Activated CD4-positive, alpha-beta T cell treated with anti-CD3 and anti-CD28 coated beads for 36 hours (primary cell): Measurements from ENCODE around the gene PNMA1. TPM values are rescaled to one million over a fixed set of nuclear protein-coding genes. Genes with fewer than 3 reads are reported as not detected.
A peak's percentile ranks its signal among the peaks of the same experiment; 100 is the strongest.

Experiments
- ATAC-seq: fragments of 200-7000 bp; cut with Tn5 transposase; one replicate; pipeline ENCODE4 v1.10.0; 2021; ENCODE audit warnings: mild to moderate bottlenecking, moderate library complexity
- CTCF ChIA-PET: fragments of 350-600 bp; sonication (Branson Sonifier 250); formaldehyde crosslinking; loops from one replicate; lab custom pipeline; 2021; ENCODE audit warnings: antibody characterized with exemption; lab: Charles Lee
- POLR2A ChIA-PET: fragments of 350-600 bp; sonication (Branson Sonifier 250); formaldehyde crosslinking; loops from one replicate; lab custom pipeline; 2021; ENCODE audit warnings: antibody characterized with exemption, inconsistent platforms; lab: Charles Lee
- DNase-seq: peaks from one replicate; pipeline ENCODE4 v3.0.0-alpha.2; 2020
- H3K27ac Mint-ChIP-seq: one replicate; pipeline ENCODE4 v1.8.0; 2021; ENCODE audit warnings: mixed read lengths
- H3K27me3 Mint-ChIP-seq: one replicate; pipeline ENCODE4 v1.8.0; 2021; ENCODE audit warnings: mixed read lengths
- H3K36me3 Mint-ChIP-seq: one replicate; pipeline ENCODE4 v1.8.0; 2021; ENCODE audit warnings: low read depth, mixed read lengths
- H3K4me1 Mint-ChIP-seq: one replicate; pipeline ENCODE4 v1.8.0; 2021; ENCODE audit warnings: mixed read lengths
- H3K4me3 Mint-ChIP-seq: one replicate; pipeline ENCODE4 v1.8.0; 2021; ENCODE audit warnings: mild to moderate bottlenecking, moderate library complexity, mixed read lengths
- H3K9me3 Mint-ChIP-seq: one replicate; pipeline ENCODE4 v1.8.0; 2021; ENCODE audit warnings: low read depth, mixed read lengths
- intact Hi-C, 2 experiments: fragments of 100-400 bp; cut with DNase I in 1 of 2; cut with micrococcal nuclease in 1 of 2; formaldehyde crosslinking; loops; one replicate each; pipeline versions ENCODE4 v1.14.2 to v1.15.1; 2022 to 2024; cut with DNase I, micrococcal nuclease
- total RNA-seq, 2 experiments: library from RNA; stranded (reverse); gene quantifications; one replicate each; pipeline ENCODE4 v1.2.3, GENCODE V29; 2021

The PNMA1 gene
- total RNA-seq, 2 experiments from 2014 or later: 23.2 to 28.8 TPM

- Mint-ChIP-seq H3K27ac (peak overlapping the region; percentile 94), H3K27me3 (no peaks in the 10 kb centered on the region), H3K4me3 (peak overlapping the region; percentile 84), H3K9me3 (no peaks in the 10 kb centered on the region), H3K36me3 (peaks cover 30% of the 10 kb centered on the region), H3K4me1 (peaks cover 78% of the 10 kb centered on the region)
- peak; percentile 2 for ATAC-seq
- peak; percentile 88 for DNase-seq
- ChIA-PET POLR2A (interaction anchor here (1.0 to 4.0 kb wide), 7 partner anchors 13 to 128 kb away, joined by 3 to 43 read pairs (median 8); partner anchors contain the start of genes PTGR2 and ZNF410), CTCF (interaction anchor here (0.8 to 9.7 kb wide), 19 partner anchors 8 to 129 kb away, joined by 3 to 116 read pairs (median 4); partner anchors contain the start of genes PTGR2 and ZNF410)
- intact Hi-C loops: loop anchor here (1.0 to 2.0 kb wide), 4 partner anchors 30 to 128 kb away; partner anchors contain the start of gene ZNF410 (in 2 of the 2)
These were observed 44.4 kb upstream of the PNMA1 start for GRCh38 chr14:73758392-73759182.

GRCh38 chr14:73757876-73758391, 43.8 kb upstream of the PNMA1 start:
- Mint-ChIP-seq H3K4me1 (peaks cover 78% of the 10 kb centered on the region), H3K9me3 (no peaks in the 10 kb centered on the region), H3K27me3 (no peaks in the 10 kb centered on the region), H3K36me3 (peaks cover 30% of the 10 kb centered on the region), H3K4me3 (peak overlapping the region; percentile 84), H3K27ac (peak overlapping the region; percentile 94)
- intact Hi-C loops: loop anchor here (1.0 to 2.0 kb wide), 4 partner anchors 29 to 128 kb away; partner anchors contain the start of gene ZNF410 (in 1 of the 2)
- DNase-seq (peak; percentile 26), ATAC-seq (no peak)
- ChIA-PET POLR2A (interaction anchor here (0.6 to 4.0 kb wide), 9 partner anchors 14 to 335 kb away, joined by 3 to 43 read pairs (median 7); partner anchors contain the start of genes PTGR2 and ZNF410), CTCF (interaction anchor here (0.7 to 9.7 kb wide), 18 partner anchors 9 to 130 kb away, joined by 3 to 116 read pairs (median 4); partner anchors contain the start of gene ZNF410)

DNA sequence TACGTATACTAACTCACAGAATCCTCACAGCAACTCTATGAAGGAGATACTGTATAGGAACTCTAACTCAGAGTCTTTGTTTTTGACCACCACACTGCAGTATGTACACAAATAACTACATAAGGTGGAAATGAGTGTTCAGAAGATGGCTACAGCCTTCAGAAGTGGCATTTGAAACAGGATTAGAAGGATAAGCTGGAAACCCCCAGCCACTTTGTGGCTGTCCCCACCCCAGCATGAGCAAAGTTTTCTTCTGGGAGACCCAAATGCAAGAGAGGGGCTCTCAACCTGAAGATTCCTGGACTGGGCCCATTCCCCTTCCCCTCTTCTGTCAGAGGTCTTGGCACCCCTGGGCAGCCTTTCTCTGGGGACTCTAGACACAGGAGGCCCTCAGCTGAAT, 43.2 kb upstream of the PNMA1 start:
- ATAC-seq (no peak), DNase-seq (peak; percentile 46)
- intact Hi-C loops: no loop called here
- H3K9me3 Mint-ChIP-seq: no peaks in the 10 kb centered on the region
- H3K27me3 Mint-ChIP-seq: no peaks in the 10 kb centered on the region
- H3K4me3 Mint-ChIP-seq: peak overlapping the region; percentile 84
- H3K27ac Mint-ChIP-seq: peak overlapping the region; percentile 94
- CTCF ChIA-PET: interaction anchor here (0.7 to 9.7 kb wide), 11 partner anchors 14 to 129 kb away, joined by 3 to 116 read pairs (median 5); partner anchors contain the start of gene ZNF410
- peaks cover 78% of the 10 kb centered on the region for H3K4me1 Mint-ChIP-seq
- POLR2A ChIA-PET: interaction anchor here (0.6 to 4.0 kb wide), 8 partner anchors 14 to 336 kb away, joined by 3 to 43 read pairs (median 6); partner anchors contain the start of gene PTGR2
- H3K36me3 Mint-ChIP-seq: peaks cover 32% of the 10 kb centered on the region

GRCh38 chr14:73755434-73756014, 41.3 kb upstream of the PNMA1 start:
- DNase-seq: peak; percentile 45
- intact Hi-C loops: loop anchor here in 1 of 2 experiments (1.0 to 2.0 kb wide), 2 partner anchors 14 to 15 kb away; no protein-coding TSS in a partner anchor
- H3K4me1 Mint-ChIP-seq: peaks cover 78% of the 10 kb centered on the region
- ChIA-PET CTCF (interaction anchor here (0.8 to 9.7 kb wide), 14 partner anchors 12 to 231 kb away, joined by 3 to 116 read pairs (median 4); no protein-coding TSS in a partner anchor), POLR2A (interaction anchor here (0.6 to 2.3 kb wide), 9 partner anchors 11 to 74 kb away, joined by 3 to 13 read pairs (median 4); no protein-coding TSS in a partner anchor)
- no peak for ATAC-seq
- no peaks in the 10 kb centered on the region for H3K27me3 Mint-ChIP-seq
- peaks cover 34% of the 10 kb centered on the region for H3K36me3 Mint-ChIP-seq
- no peaks in the 10 kb centered on the region for H3K9me3 Mint-ChIP-seq
- H3K27ac Mint-ChIP-seq: peak overlapping the region; percentile 94
- H3K4me3 Mint-ChIP-seq: peak overlapping the region; percentile 84

DNA sequence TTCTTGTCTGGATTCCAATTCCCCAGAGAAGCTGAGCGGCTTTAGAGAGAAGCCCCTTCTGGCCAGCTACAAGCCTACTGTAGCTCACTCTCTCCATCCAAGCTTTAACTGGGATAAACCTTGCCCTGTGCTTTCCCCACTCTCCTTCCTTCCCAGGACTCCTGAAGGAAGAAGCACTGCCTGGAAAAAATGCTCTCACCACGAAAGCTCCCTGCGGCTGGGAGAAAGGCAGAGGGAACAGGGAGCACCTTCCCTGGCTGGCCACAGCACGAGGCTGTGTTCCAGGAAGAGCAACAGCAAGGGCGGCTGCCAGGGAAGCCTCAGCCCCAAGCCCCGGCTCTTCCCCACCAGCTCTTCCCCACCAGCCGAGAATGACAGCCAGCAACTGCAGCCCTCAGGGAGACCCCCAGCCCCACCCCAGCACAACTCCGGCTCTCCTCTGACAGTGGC, 40.8 kb upstream of the PNMA1 start:
- POLR2A ChIA-PET: interaction anchor here (0.6 to 1.8 kb wide), 7 partner anchors 10 to 97 kb away, joined by 3 to 13 read pairs (median 3); partner anchors contain the start of gene PTGR2
- peaks cover 33% of the 10 kb centered on the region for H3K36me3 Mint-ChIP-seq

GRCh38 chr14:73753887-73754795, 40.0 kb upstream of the PNMA1 start:
- CTCF ChIA-PET: interaction anchor here (0.6 to 9.7 kb wide), 12 partner anchors 9 to 196 kb away, joined by 3 to 116 read pairs (median 4); partner anchors contain the start of gene FAM161B
- Mint-ChIP-seq H3K27me3 (no peaks in the 10 kb centered on the region), H3K4me3 (peak overlapping the region; percentile 84), H3K36me3 (peaks cover 33% of the 10 kb centered on the region), H3K4me1 (peaks cover 87% of the 10 kb centered on the region), H3K27ac (peak overlapping the region; percentile 94), H3K9me3 (no peaks in the 10 kb centered on the region)
- ATAC-seq (peak; percentile 45), DNase-seq (peak; percentile 80)
- POLR2A ChIA-PET: interaction anchor here (0.6 to 1.8 kb wide), 9 partner anchors 8 to 97 kb away, joined by 3 to 13 read pairs (median 4); partner anchors contain the start of gene PTGR2
- intact Hi-C loops: loop anchor here (1.0 to 5.0 kb wide), 4 partner anchors 12 to 71 kb away; no protein-coding TSS in a partner anchor

More for the DNA sequence above, 40.8 kb upstream of the PNMA1 start:
- peak overlapping the region; percentile 84 for H3K4me3 Mint-ChIP-seq
- H3K4me1 Mint-ChIP-seq: peaks cover 80% of the 10 kb centered on the region
- no peaks in the 10 kb centered on the region for H3K9me3 Mint-ChIP-seq
- DNase-seq: peak; percentile 12
- intact Hi-C loops: loop anchor here (1.0 to 5.0 kb wide), 3 partner anchors 13 to 32 kb away; no protein-coding TSS in a partner anchor
- no peak for ATAC-seq
- CTCF ChIA-PET: interaction anchor here (0.8 to 9.7 kb wide), 13 partner anchors 11 to 231 kb away, joined by 3 to 116 read pairs (median 4); no protein-coding TSS in a partner anchor
- no peaks in the 10 kb centered on the region for H3K27me3 Mint-ChIP-seq
- peak overlapping the region; percentile 94 for H3K27ac Mint-ChIP-seq

- Mint-ChIP-seq H3K36me3 (peaks cover 30% of the 10 kb centered on the region), H3K27me3 (no peaks in the 10 kb centered on the region), H3K9me3 (no peaks in the 10 kb centered on the region), H3K27ac (peak overlapping the region; percentile 94), H3K4me3 (peak overlapping the region; percentile 84), H3K4me1 (peaks cover 96% of the 10 kb centered on the region)
- intact Hi-C loops: loop anchor here in 1 of 2 experiments (1.0 to 5.0 kb wide), 2 partner anchors 34 to 72 kb away; no protein-coding TSS in a partner anchor
- POLR2A ChIA-PET: interaction anchor here (0.8 to 1.6 kb wide), 3 partner anchors 9 to 18 kb away, joined by 4 to 9 read pairs (median 4); no protein-coding TSS in a partner anchor
- CTCF ChIA-PET: interaction anchor here (1.3 to 9.7 kb wide), 8 partner anchors 10 to 73 kb away, joined by 3 to 116 read pairs (median 9); no protein-coding TSS in a partner anchor
- ATAC-seq (peak; percentile 36), DNase-seq (peak; percentile 63)
These were observed 39.1 kb upstream of the PNMA1 start for GRCh38 chr14:73753124-73753886.

DNA sequence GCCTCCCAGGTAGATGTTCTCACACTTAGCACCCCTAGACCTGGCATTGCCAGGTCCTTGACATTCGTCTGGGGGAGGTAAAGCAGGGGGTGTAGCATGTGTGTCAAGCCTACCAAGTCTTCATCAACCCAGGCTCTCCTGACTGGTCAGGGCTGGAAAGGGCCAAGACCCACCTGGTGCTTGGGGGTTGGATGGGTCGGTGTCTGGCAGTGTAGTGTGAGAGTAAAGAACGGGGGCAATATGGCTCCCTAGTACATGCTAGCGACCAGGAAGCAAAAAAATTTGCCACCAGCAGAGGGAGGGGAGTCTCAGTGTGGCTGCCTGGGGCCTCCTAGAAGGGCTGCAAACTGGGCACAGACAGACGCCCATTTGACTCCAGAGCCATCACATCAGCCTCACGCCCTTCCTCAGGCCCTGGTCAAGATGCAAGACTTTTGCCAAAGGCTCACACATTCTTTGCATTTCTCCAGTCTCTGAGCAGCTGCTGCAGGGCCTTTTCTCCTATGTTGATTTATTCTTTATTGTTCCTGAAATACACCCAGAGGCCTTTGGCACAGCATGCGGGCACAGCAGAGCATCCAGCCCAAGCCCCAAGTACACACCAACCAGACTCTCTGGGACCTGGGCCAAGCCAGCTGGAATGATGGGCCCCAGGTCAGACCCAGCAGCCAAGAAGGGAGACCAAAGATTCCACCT, 38.3 kb upstream of the PNMA1 start:
- Mint-ChIP-seq H3K36me3 (peaks cover 24% of the 10 kb centered on the region), H3K4me1 (peaks cover 96% of the 10 kb centered on the region), H3K9me3 (no peaks in the 10 kb centered on the region), H3K27me3 (no peaks in the 10 kb centered on the region), H3K27ac (peak overlapping the region; percentile 94), H3K4me3 (no peak overlapping the region)
- POLR2A ChIA-PET: interaction anchor here (0.6 kb wide), 1 partner anchor 35 kb away, joined by 4 read pairs; no protein-coding TSS in a partner anchor
- ATAC-seq: no peak
- intact Hi-C loops: loop anchor here in 1 of 2 experiments (5.0 kb wide), 1 partner anchor 35 kb away; no protein-coding TSS in a partner anchor
- DNase-seq: peak; percentile 51
- CTCF ChIA-PET: interaction anchor here (1.3 to 9.7 kb wide), 7 partner anchors 9 to 74 kb away, joined by 3 to 116 read pairs (median 12); no protein-coding TSS in a partner anchor
